Measurements from ENCODE around the gene KCNJ6.

KCNJ6 gene

GRCh38 chr21:37642493-37642892 is 273.8 kb downstream of the KCNJ6 start:
- no peak for DNase-seq (ENCODE audit: low read depth)

DNA sequence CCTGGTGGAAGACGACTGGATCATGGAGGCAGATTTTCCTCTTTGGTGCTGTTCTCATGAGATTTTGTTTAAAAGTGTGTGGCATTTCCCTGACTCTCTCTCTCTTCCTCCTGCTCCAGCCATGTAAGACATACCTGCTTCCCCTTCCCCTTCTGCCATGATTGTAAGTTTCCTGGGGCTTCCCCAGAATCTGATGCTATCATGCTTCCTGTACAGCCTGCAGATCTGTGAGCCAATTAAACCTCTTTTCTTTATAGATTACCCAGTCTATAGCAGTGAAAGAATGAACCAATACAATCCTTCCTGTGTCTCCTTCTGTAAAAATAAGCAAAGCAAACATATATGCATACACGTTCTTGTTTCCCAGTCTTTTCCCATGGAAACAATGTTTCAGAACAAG is 276.5 kb downstream of the KCNJ6 start:
- no peak for DNase-seq (ENCODE audit: low read depth)

- DNase-seq (ENCODE audit: low read depth), result no peak
Observed at GRCh38 chr21:37636152-37636860, 280.0 kb downstream of the KCNJ6 start.

DNA sequence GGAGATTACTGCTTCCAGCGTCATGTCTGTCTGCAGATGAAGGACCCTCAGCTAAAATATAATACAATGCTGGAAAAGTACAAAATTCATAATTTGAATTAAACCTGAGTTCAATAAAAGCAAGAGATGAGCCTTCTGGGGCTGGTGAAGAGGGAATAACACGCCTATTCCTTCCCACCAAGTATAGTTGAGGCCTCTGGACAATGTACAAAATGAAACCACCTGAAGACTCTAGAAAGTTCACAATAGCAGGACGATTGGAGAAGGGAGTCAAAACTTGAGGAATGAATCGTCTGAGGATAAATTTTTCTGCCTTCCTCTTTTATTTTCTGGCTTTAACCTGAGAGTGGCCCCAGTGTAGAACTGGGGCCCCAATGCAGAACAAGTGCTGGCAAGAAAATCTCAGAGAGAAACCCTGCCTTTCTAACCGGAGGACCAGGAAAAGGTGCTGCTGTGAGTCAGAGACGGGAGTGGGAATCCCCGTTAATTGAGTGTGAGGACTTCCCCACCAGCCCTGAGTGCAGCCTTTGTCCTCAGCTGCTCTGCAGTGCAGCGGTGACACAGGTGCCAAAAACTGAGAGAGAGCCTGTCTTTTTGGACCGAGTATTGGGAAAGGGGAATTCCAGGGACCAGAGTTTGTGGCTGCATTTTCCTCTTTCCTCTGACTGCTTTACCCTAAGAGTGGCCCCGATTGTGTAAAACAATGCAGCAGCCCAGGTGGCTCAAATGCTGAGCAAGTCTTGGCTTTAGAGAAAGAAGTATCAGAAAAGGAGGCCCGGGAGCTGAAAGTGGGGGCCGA is 284.7 kb downstream of the KCNJ6 start:
- no peak for DNase-seq (ENCODE audit: low read depth)

- no peak for DNase-seq (ENCODE audit: low read depth)
Observed at GRCh38 chr21:37630872-37631271, 285.4 kb downstream of the KCNJ6 start.

GRCh38 chr21:37628362-37628761 is 287.9 kb downstream of the KCNJ6 start:
- DNase-seq (ENCODE audit: low read depth), result no peak

- DNase-seq (ENCODE audit: low read depth), result no peak
Observed at GRCh38 chr21:37627561-37627960, 288.7 kb downstream of the KCNJ6 start.

DNA sequence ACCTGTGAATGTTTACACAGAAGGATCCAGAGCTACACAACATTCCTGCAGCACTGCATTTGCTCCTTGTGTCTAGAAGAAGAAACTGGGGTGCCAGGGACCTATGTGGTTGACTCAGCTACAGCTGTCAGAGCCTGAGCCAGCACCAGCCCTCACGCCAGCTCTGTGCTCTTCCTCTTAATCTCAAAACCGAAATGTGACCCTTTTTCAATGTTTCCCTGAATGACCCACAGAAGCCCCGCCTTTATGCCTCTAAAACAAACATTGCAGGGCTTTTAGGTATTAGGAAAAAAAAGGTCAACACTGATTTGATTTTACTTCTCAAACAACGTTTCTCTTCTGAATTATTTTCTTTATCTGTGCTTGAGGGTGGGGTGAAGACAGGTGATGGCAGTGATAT is 289.2 kb downstream of the KCNJ6 start:
- DNase-seq (ENCODE audit: low read depth), result no peak

- DNase-seq (ENCODE audit: low read depth), result no peak
Observed at GRCh38 chr21:37626320-37626719, 289.9 kb downstream of the KCNJ6 start.

- no peak for DNase-seq (ENCODE audit: low read depth)
Observed at GRCh38 chr21:37623689-37624088, 292.6 kb downstream of the KCNJ6 start.

GRCh38 chr21:37623183-37623582 is 293.1 kb downstream of the KCNJ6 start:
- no peak for DNase-seq (ENCODE audit: low read depth)

GRCh38 chr21:37622755-37623154 is 293.5 kb downstream of the KCNJ6 start:
- no peak for DNase-seq (ENCODE audit: low read depth)

- DNase-seq (ENCODE audit: low read depth), result no peak
Observed at GRCh38 chr21:37620401-37620800, 295.9 kb downstream of the KCNJ6 start.

GRCh38 chr21:37619464-37619974 is 296.7 kb downstream of the KCNJ6 start:
- no peak for DNase-seq (ENCODE audit: low read depth)

- DNase-seq (ENCODE audit: low read depth), result no peak
Observed at GRCh38 chr21:37618081-37618480, 298.2 kb downstream of the KCNJ6 start.

- DNase-seq (ENCODE audit: low read depth), result no peak
Observed at GRCh38 chr21:37615962-37616361, 300.3 kb downstream of the KCNJ6 start.

DNA sequence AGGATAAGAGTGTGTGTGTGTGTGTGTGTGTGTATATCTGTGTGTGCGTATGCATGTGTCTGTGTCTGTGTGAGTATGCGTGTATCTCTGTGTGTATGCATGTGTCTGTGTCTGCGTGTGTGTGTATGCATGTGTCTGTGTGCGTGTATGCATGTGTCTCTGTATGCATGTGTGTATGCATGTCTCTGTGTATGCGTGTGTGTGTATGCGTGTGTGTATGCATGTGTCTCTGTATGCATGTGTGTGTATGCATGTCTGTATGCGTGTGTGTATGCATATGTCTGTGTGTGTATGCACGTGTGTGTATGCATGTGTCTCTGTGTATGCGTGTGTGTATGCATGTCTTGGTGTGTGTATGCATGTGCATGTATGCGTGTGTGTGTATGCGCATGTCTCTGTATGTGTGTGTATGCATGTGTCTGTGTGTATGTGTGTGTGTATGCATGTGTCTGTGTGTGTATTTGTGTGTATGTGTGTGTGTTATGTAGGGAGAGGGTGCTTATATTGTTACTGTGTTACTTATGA is 301.8 kb downstream of the KCNJ6 start:
- DNase-seq (ENCODE audit: low read depth), result no peak

GRCh38 chr21:37607081-37607480 is 309.2 kb downstream of the KCNJ6 start:
- no peak for DNase-seq (ENCODE audit: low read depth)

DNA sequence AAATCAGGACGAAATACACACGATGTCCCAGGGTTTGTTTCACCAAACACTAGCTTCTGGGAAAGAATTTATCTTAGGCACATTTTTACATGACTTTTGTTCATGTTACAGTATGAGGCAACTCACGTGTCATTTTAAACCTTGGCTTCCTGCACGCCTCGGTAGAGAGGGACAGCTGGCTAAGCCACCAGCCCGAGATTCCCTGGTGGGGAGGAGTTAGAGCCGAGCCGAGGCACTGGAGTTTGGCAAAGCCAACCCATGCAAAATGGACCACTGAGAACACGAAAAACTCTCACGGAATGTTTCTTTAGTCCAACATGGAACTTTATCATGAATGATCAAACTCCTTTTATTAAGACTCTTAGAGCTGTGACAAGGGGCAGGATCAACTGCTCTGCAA is 309.7 kb downstream of the KCNJ6 start:
- no peak for DNase-seq (ENCODE audit: low read depth)

DNA sequence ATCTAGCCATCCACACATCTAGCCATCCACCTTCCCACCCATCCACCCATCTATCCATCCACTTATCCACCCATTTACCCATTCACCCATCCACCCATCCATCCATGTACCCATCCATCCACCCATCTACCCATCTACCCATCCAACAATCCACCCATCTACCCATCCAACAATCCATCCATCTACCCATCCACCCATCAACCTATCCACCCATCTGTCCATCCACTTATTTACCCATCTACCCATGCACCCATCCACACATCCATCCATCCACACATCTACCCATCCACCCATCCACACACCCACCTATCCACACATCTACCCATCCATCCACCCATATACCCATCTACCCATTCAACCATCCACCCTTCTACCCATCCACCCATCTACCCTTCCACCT is 311.3 kb downstream of the KCNJ6 start:
- DNase-seq (ENCODE audit: low read depth), result no peak

- no peak for DNase-seq (ENCODE audit: low read depth)
Observed at GRCh38 chr21:37603129-37603528, 313.1 kb downstream of the KCNJ6 start.

DNA sequence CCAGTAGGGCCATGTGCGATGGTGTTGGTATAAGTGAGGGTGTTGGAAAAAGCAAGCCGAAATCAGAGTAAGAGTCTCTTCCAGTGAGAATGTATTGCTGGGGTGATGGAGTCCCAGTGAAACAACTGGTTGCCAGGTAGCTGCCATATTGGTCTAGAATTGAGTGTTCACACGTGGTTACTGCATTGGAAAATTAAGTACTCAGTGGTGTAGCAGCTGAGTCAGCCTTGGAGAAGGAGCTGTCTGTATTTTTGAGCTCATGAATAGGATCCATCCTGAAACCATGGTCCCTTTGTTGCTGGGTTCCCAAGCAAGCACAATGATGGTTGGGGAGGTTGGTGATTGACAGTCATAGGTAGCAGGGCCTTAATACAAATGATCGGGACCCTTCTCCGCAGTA is 314.3 kb downstream of the KCNJ6 start:
- DNase-seq (ENCODE audit: low read depth), result no peak

DNA sequence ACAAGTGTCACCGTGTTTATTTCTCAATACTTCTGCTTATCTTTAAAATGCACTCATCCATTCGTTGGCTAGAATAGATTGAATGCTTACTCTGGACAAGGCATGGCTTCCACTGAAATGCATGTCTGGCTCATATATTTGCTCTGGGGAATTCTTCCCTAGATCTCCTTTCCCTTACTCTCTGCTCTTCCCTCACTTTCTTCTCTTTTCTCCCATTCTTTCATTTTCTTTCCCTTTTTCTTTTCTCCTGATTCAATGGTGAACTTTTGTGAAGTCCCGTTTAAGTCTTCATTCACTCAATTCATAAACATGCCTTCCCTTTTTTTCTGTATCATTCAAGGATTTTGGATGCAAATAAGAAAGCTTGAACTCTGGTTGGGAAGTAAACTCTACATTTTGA is 315.2 kb downstream of the KCNJ6 start:
- no peak for DNase-seq (ENCODE audit: low read depth)
